Measurements from ENCODE around the gene BANP.
"Not testable (repeated sequence)": the region's sequence is repeated elsewhere in the genome, so short reads cannot be mapped to it uniquely, and the experiment has no call there.

DNA sequence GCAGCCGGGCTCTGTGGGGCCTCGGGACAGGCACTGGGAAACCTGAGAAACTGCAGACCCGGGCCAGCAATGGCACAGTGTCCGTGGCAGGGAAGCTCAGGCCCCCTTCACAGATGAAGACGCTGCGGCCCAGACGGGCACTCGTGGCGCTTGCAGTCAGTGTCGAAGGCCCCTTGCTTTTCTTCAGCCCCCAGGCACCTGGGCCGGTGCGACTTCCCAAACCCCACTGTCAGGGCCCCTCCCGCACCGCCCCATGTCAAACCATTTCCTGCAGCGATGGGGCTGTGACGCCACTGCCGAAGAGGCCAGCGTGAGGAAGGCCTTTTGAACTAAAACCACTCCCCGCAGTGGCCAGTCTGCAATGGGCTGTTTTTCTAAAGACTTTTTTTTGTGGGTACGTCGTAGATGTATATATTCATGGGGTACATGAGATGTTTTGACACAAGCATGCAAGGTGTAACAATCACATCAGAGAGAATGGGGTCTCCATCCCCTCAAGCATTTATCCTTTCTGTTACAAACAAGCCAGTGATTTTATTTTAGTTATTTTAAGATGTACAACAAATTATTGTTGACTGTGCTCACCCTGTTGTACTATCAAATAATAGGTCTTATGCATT is 159.8 kb downstream of the BANP start:
- not testable (repeated sequence) for TF ChIP-seq GATA2 (IDR thresholded peaks at IDR 0.05; ENCODE audit: insufficient read depth, insufficient read length, low read depth, low read length); EZH2 (IDR thresholded peaks at IDR 0.05; ENCODE audit: borderline replicate concordance, low read depth, low read length, severe bottlenecking); POLR2A (IDR thresholded peaks at IDR 0.05; ENCODE audit: low read depth, low read length); POLR2AphosphoS5 (IDR thresholded peaks at IDR 0.05; ENCODE audit: insufficient read depth, low read depth, low read length); MYC (IDR thresholded peaks at IDR 0.05; ENCODE audit: low read depth, low read length); JUN (IDR thresholded peaks at IDR 0.05; ENCODE audit: borderline replicate concordance, insufficient read depth, insufficient read length, low read depth); FOS (IDR thresholded peaks at IDR 0.05; ENCODE audit: borderline replicate concordance, insufficient read depth, low read length)
- TF ChIP-seq, protein P1, sequence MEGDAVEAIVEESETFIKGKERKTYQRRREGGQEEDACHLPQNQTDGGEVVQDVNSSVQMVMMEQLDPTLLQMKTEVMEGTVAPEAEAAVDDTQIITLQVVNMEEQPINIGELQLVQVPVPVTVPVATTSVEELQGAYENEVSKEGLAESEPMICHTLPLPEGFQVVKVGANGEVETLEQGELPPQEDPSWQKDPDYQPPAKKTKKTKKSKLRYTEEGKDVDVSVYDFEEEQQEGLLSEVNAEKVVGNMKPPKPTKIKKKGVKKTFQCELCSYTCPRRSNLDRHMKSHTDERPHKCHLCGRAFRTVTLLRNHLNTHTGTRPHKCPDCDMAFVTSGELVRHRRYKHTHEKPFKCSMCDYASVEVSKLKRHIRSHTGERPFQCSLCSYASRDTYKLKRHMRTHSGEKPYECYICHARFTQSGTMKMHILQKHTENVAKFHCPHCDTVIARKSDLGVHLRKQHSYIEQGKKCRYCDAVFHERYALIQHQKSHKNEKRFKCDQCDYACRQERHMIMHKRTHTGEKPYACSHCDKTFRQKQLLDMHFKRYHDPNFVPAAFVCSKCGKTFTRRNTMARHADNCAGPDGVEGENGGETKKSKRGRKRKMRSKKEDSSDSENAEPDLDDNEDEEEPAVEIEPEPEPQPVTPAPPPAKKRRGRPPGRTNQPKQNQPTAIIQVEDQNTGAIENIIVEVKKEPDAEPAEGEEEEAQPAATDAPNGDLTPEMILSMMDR (IDR thresholded peaks at IDR 0.05; ENCODE audit: extremely low read depth in 1 of 2, insufficient read depth in 1 of 2, low read depth in 1 of 2, low read length in 2 of 2) = not testable (repeated sequence)
- TF ChIP-seq, protein P2, sequence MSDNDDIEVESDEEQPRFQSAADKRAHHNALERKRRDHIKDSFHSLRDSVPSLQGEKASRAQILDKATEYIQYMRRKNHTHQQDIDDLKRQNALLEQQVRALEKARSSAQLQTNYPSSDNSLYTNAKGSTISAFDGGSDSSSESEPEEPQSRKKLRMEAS (IDR thresholded peaks at IDR 0.05; ENCODE audit: insufficient read depth, insufficient read length) = not testable (repeated sequence)

Data from endothelial cell of umbilical vein (primary cell).